CD1c-positive myeloid dendritic cell (primary cell): ENCODE measurements around the gene ESPL1.
"Not testable (repeated sequence)": the region's sequence is repeated elsewhere in the genome, so short reads cannot be mapped to it uniquely, and the experiment has no call there.

ENCODE experiments used
- DNase-seq: peaks from one replicate; pipeline ENCODE4 v3.0.0-alpha.2; 2016; ENCODE audit errors: extremely low spot score

The ESPL1 gene

GRCh38 chr12:53299101-53299453 lies 31.0 kb downstream of the ESPL1 start:
- peak; percentile 97 for DNase-seq

- DNase-seq = peak; percentile 92
Measured at GRCh38 chr12:53299454-53300180, 31.5 kb downstream of the ESPL1 start, which contains the start of gene MYG1. MYG1 (plus strand) TSS chr12:53299695; CDS start chr12:53299738, 43 bp downstream.

- DNase-seq = peak; percentile 43
Measured at GRCh38 chr12:53300187-53300586, 32.1 kb downstream of the ESPL1 start.

GRCh38 chr12:53302903-53303302 lies 34.8 kb downstream of the ESPL1 start:
- no peak for DNase-seq

- DNase-seq = no peak
Measured at GRCh38 chr12:53306826-53307225, 38.7 kb downstream of the ESPL1 start.

GRCh38 chr12:53308276-53308675 lies 40.2 kb downstream of the ESPL1 start:
- no peak for DNase-seq

GRCh38 chr12:53313996-53314395 lies 45.9 kb downstream of the ESPL1 start:
- peak; percentile 72 for DNase-seq

- DNase-seq = no peak
Measured at GRCh38 chr12:53320352-53321195, 52.5 kb downstream of the ESPL1 start.

- peak; percentile 80 for DNase-seq
Measured at GRCh38 chr12:53324113-53324778, 56.1 kb downstream of the ESPL1 start.

- DNase-seq = peak; percentile 90
Measured at GRCh38 chr12:53324779-53325510, 56.8 kb downstream of the ESPL1 start.

GRCh38 chr12:53325511-53326061 lies 57.5 kb downstream of the ESPL1 start:
- peak; percentile 11 for DNase-seq

GRCh38 chr12:53326460-53327185 lies 58.5 kb downstream of the ESPL1 start:
- no peak for DNase-seq

GRCh38 chr12:53327435-53328042 lies 59.4 kb downstream of the ESPL1 start:
- peak; percentile 40 for DNase-seq

GRCh38 chr12:53328043-53328435 lies 59.9 kb downstream of the ESPL1 start:
- no peak for DNase-seq

GRCh38 chr12:53330671-53331070 lies 62.6 kb downstream of the ESPL1 start:
- DNase-seq = no peak

GRCh38 chr12:53332339-53332738 lies 64.2 kb downstream of the ESPL1 start:
- DNase-seq = not testable (repeated sequence)

GRCh38 chr12:53332744-53333143 lies 64.6 kb downstream of the ESPL1 start:
- no peak for DNase-seq

GRCh38 chr12:53333289-53333688 lies 65.2 kb downstream of the ESPL1 start:
- no peak for DNase-seq

GRCh38 chr12:53333845-53334244 lies 65.7 kb downstream of the ESPL1 start:
- DNase-seq = no peak

- no peak for DNase-seq
Measured at GRCh38 chr12:53334822-53335221, 66.7 kb downstream of the ESPL1 start.
